Smooth muscle cell (in vitro differentiated cells): Measurements from ENCODE around the gene ZBTB7A. TPM values are rescaled to one million over a fixed set of nuclear protein-coding genes. Genes with fewer than 3 reads are reported as not detected.

Experiments
- DNase-seq: peaks from one replicate; lab custom pipeline; 2025; ENCODE audit not compliant: unreplicated experiment; lab: John Stamatoyannopoulos, UW
- H2AFZ ChIP-seq: fragments of 200-600 bp; sonication (generic); 2 replicates; pipeline ENCODE4 v1.6.0; 2016; ENCODE audit warnings: antibody characterized with exemption, low read depth, mild to moderate bottlenecking
- H3F3A ChIP-seq: fragments of 200-600 bp; sonication (generic); 2 replicates; pipeline ENCODE4 v1.6.0; 2017; ENCODE audit warnings: antibody characterized with exemption, low read depth
- H3K27ac ChIP-seq: fragments of 200-600 bp; sonication (generic); 2 replicates; pipeline ENCODE4 v1.5.1; 2016; ENCODE audit warnings: low read depth, mild to moderate bottlenecking
- H3K27me3 ChIP-seq: fragments of 200-600 bp; sonication (generic); 2 replicates; pipeline ENCODE4 v1.6.1; 2016; ENCODE audit warnings: low read depth, mild to moderate bottlenecking
- H3K36me3 ChIP-seq: fragments of 200-600 bp; sonication (generic); 2 replicates; pipeline ENCODE4 v1.5.1; 2016; ENCODE audit warnings: low read depth
- H3K4me1 ChIP-seq: fragments of 200-600 bp; sonication (generic); 2 replicates; pipeline ENCODE4 v1.5.1; 2016; ENCODE audit warnings: low read depth
- H3K4me2 ChIP-seq: fragments of 200-600 bp; sonication (generic); 2 replicates; pipeline ENCODE4 v1.6.0; 2016; ENCODE audit warnings: mild to moderate bottlenecking
- H3K4me3 ChIP-seq: fragments of 200-600 bp; sonication (generic); 2 replicates; pipeline ENCODE4 v1.5.1; 2016; ENCODE audit warnings: mild to moderate bottlenecking
- H3K79me2 ChIP-seq: fragments of 200-600 bp; sonication (generic); 2 replicates; pipeline ENCODE4 v1.6.0; 2016; ENCODE audit warnings: low read depth, mild to moderate bottlenecking
- H3K9ac ChIP-seq: fragments of 200-600 bp; sonication (generic); 2 replicates; pipeline ENCODE4 v1.6.0; 2016; ENCODE audit warnings: low read depth
- H3K9me3 ChIP-seq: fragments of 200-600 bp; sonication (generic); replicated peaks from 2 replicates; pipeline ENCODE4 v1.5.1; 2016; ENCODE audit warnings: low read depth
- H4K20me1 ChIP-seq: fragments of 200-600 bp; sonication (generic); 2 replicates; pipeline ENCODE4 v1.6.0; 2016; ENCODE audit warnings: low read depth
- CTCF ChIP-seq: fragments of 200-600 bp; sonication (generic); IDR thresholded peaks from 2 replicates; pipeline ENCODE4 v1.5.1; 2017; ENCODE audit warnings: borderline replicate concordance, mild to moderate bottlenecking, antibody characterized with exemption; ENCODE audit not compliant: insufficient read depth, poor library complexity, severe bottlenecking
- WGBS: methylation state at CpG from one replicate; pipeline ENCODE4 v1.1.7; 2016; ENCODE audit warnings: low lambda C conversion rate; 5-methylcytosine and 5-hydroxymethylcytosine counted together
- polyA plus RNA-seq: library from polyadenylated mRNA; unstranded; fragments of >200 nt; fragmentation: Nextera tagmentation; extraction: Ambion mirVana; gene quantifications from 2 replicates; pipeline ENCODE4 v1.2.1, GENCODE V29; 2016
- total RNA-seq: library from RNA; depleted of rRNA; stranded (reverse); fragments of >200 nt; gene quantifications from 2 replicates; pipeline ENCODE4 v1.2.3, GENCODE V29; 2014

Gene ZBTB7A
- total RNA-seq (13.3 and 16.1 TPM in 2 replicates), polyA plus RNA-seq (36.0 and 53.4 TPM in 2 replicates)

GRCh38 chr19:4066682-4067395 is at the start of gene ZBTB7A:
TSS of gene ZBTB7A (minus strand) at chr19:4066899. CDS start at chr19:4055232, 11,667 bp downstream.
- Histone ChIP-seq H3K27me3 (no peaks in the 10 kb centered on the region), H3K79me2 (peaks cover 33% of the 10 kb centered on the region), H2AFZ (peak within 1 kb of the TSS; percentile 84), H3K4me2 (peak within 1 kb of the TSS; percentile 98), H3K4me3 (peak within 1 kb of the TSS; percentile 98), H3F3A (no peaks in the 10 kb centered on the region), H3K9me3 (no peaks in the 10 kb centered on the region), H3K9ac (peak within 1 kb of the TSS; percentile 81), H3K27ac (peak within 1 kb of the TSS; percentile 47), H4K20me1 (peaks cover 32% of the 10 kb centered on the region), H3K4me1 (peaks cover 16% of the 10 kb centered on the region), H3K36me3 (no peaks in the 10 kb centered on the region)
- DNase-seq: peak; percentile 48
- no peak for TF ChIP-seq CTCF
- WGBS: 0% methylated on average over 28 of the region's 85 CpGs

- Histone ChIP-seq H4K20me1 (peaks cover 76% of the 10 kb centered on the region), H3K79me2 (peaks cover 18% of the 10 kb centered on the region), H3K9me3 (no peaks in the 10 kb centered on the region), H3K4me2 (no peak overlapping the region), H3K9ac (no peak overlapping the region), H3F3A (no peaks in the 10 kb centered on the region), H3K36me3 (no peaks in the 10 kb centered on the region), H3K4me3 (no peak overlapping the region), H3K27me3 (no peaks in the 10 kb centered on the region), H3K4me1 (no peaks in the 10 kb centered on the region), H2AFZ (no peak overlapping the region), H3K27ac (no peak overlapping the region)
- DNase-seq: no peak
- WGBS: 90% methylated on average over 13 of the region's 13 CpGs
- TF ChIP-seq CTCF: no peak
Observed at GRCh38 chr19:4115818-4116385, 49.2 kb upstream of the ZBTB7A start.

GRCh38 chr19:4115050-4115817 is 48.5 kb upstream of the ZBTB7A start:
- Histone ChIP-seq H3K4me1 (no peaks in the 10 kb centered on the region), H3K36me3 (no peaks in the 10 kb centered on the region), H3F3A (no peaks in the 10 kb centered on the region), H3K9ac (no peak overlapping the region), H3K4me2 (no peak overlapping the region), H3K4me3 (no peak overlapping the region), H3K27ac (no peak overlapping the region), H2AFZ (no peak overlapping the region), H3K79me2 (peaks cover 13% of the 10 kb centered on the region), H3K27me3 (no peaks in the 10 kb centered on the region), H4K20me1 (peaks cover 70% of the 10 kb centered on the region), H3K9me3 (no peaks in the 10 kb centered on the region)
- TF ChIP-seq CTCF: no peak
- 96% methylated on average over 27 of the region's 27 CpGs for WGBS
- DNase-seq: no peak
